H1 (cell line): Measurements from ENCODE around the gene TPST2. TPM values are rescaled to one million over a fixed set of nuclear protein-coding genes. Genes with fewer than 3 reads are reported as not detected.
A peak's percentile ranks its signal among the peaks of the same experiment; 100 is the strongest.

Experiments used
- CTCF ChIA-PET: fragments of 300-600 bp; sonication (Branson Sonifier 250); formaldehyde crosslinking; loops from one replicate; lab custom pipeline; 2021; ENCODE audit not compliant: partially characterized antibody; lab: Charles Lee
- POLR2A ChIA-PET: fragments of 300-600 bp; sonication (Branson Sonifier 250); formaldehyde crosslinking; loops from one replicate; lab custom pipeline; 2021; ENCODE audit warnings: inconsistent platforms; ENCODE audit not compliant: partially characterized antibody; lab: Charles Lee
- DNase-seq, 2 experiments: peaks; one replicate each; pipeline versions ENCODE4 v3.0.0 to v3.0.0-alpha.2; 2010 to 2022; ENCODE audit warnings: low spot score in 2 of 2, low read depth in 1 of 2, mixed read lengths in 1 of 2
- FAIRE-seq: peaks from 2 replicates; lab custom pipeline; 2011; peaks lifted over from hg19 to GRCh38; lab: Jason Lieb, UNC
- H2AFZ ChIP-seq: 2 replicates; pipeline ENCODE4 v1.8.1; 2012; ENCODE audit warnings: low read length, inconsistent platforms
- H2AK5ac ChIP-seq: 2 replicates; pipeline ENCODE4 v1.6.1; 2013; ENCODE audit warnings: low read depth, low read length
- H2BK120ac ChIP-seq: replicated peaks from 2 replicates; pipeline ENCODE3; 2013; ENCODE audit warnings: low read depth, low read length, inconsistent platforms
- H2BK12ac ChIP-seq: 2 replicates; pipeline ENCODE4 v1.6.1; 2013; ENCODE audit warnings: low read depth, low read length
- H2BK15ac ChIP-seq: 2 replicates; pipeline ENCODE4 v1.6.1; 2013; ENCODE audit warnings: low read length
- H2BK20ac ChIP-seq: 2 replicates; pipeline ENCODE4 v1.6.1; 2013; ENCODE audit warnings: low read length
- H2BK5ac ChIP-seq: 2 replicates; pipeline ENCODE4 v1.6.1; 2013; ENCODE audit warnings: low read depth, low read length
- H3K14ac ChIP-seq: 2 replicates; pipeline ENCODE4 v1.6.1; 2013; ENCODE audit warnings: inconsistent platforms; ENCODE audit not compliant: insufficient read length
- H3K18ac ChIP-seq: 2 replicates; pipeline ENCODE4 v1.6.1; 2013; ENCODE audit warnings: low read length; ENCODE audit errors: extremely low read depth
- H3K23ac ChIP-seq: 2 replicates; pipeline ENCODE4 v1.6.1; 2013; ENCODE audit warnings: inconsistent platforms; ENCODE audit not compliant: insufficient read length
- H3K23me2 ChIP-seq: 2 replicates; pipeline ENCODE4 v1.6.1; 2013; ENCODE audit warnings: low read depth, low read length
- H3K27ac ChIP-seq: 2 replicates; pipeline ENCODE4 v1.6.1; 2011; ENCODE audit warnings: low read depth, low read length, inconsistent platforms
- H3K27me3 ChIP-seq, 4 experiments: replicated peaks in 1 of 4; 1 replicate in 1 of 4; 2 replicates in 3 of 4; pipeline versions ENCODE4 v1.6.1 to v1.8.1; 2011 to 2013; ENCODE audit warnings: low read length in 3 of 4, mild to moderate bottlenecking in 3 of 4, inconsistent platforms in 2 of 4, mixed read lengths in 2 of 4, moderate library complexity in 1 of 4; ENCODE audit not compliant: control insufficient read depth in 3 of 4, insufficient read depth in 3 of 4; ENCODE audit errors: extremely low read depth in 1 of 4
- H3K36me3 ChIP-seq, 4 experiments: 2 replicates each; pipeline versions ENCODE4 v1.6.1 to v1.8.1; 2011 to 2013; ENCODE audit warnings: mild to moderate bottlenecking in 4 of 4, low read length in 3 of 4, moderate library complexity in 2 of 4, control low read depth in 1 of 4, inconsistent platforms in 1 of 4; ENCODE audit not compliant: insufficient read depth in 4 of 4, control insufficient read depth in 2 of 4
- H3K4ac ChIP-seq: replicated peaks from 2 replicates; pipeline ENCODE3; 2013; ENCODE audit warnings: low read length, low read depth, mixed read lengths, inconsistent platforms; ENCODE audit not compliant: insufficient read length
- H3K4me1 ChIP-seq, 4 experiments: replicated peaks in 1 of 4; 1 replicate in 1 of 4; 2 replicates in 3 of 4; pipeline versions ENCODE4 v1.6.1 to v1.8.1; 2011 to 2013; ENCODE audit warnings: low read length in 3 of 4, inconsistent platforms in 2 of 4, mixed read lengths in 1 of 4; ENCODE audit not compliant: insufficient read depth in 4 of 4, control insufficient read depth in 3 of 4
- H3K4me2 ChIP-seq, 2 experiments: 2 replicates each; pipeline versions ENCODE4 v1.6.1 to v1.8.1; 2011 to 2013; ENCODE audit warnings: low read depth in 2 of 2, low read length in 2 of 2, control low read depth in 1 of 2, inconsistent platforms in 1 of 2, mild to moderate bottlenecking in 1 of 2; ENCODE audit not compliant: insufficient read depth in 1 of 2
- H3K4me3 ChIP-seq, 4 experiments: fragments of 200-600, 300-600 bp in 1 of 4; sonication (generic), shearing (Covaris generic), sonication (Bioruptor Twin) in 1 of 4; 2 replicates each; pipeline versions ENCODE4 v1.5.1 to v1.8.1; 2011 to 2016; ENCODE audit warnings: low read length in 4 of 4, low read depth in 3 of 4, control low read depth in 2 of 4, inconsistent platforms in 2 of 4, mild to moderate bottlenecking in 2 of 4, mixed read lengths in 1 of 4, moderate library complexity in 1 of 4; ENCODE audit not compliant: insufficient read depth in 2 of 4; ENCODE audit errors: extremely low read depth in 1 of 4
- H3K56ac ChIP-seq: replicated peaks from 2 replicates; pipeline ENCODE3; 2013; ENCODE audit warnings: low read depth, mild to moderate bottlenecking, mixed read lengths, low read length, inconsistent platforms; ENCODE audit not compliant: insufficient read length
- H3K79me1 ChIP-seq: 2 replicates; pipeline ENCODE4 v1.6.1; 2013; ENCODE audit warnings: low read depth, low read length, control low read depth
- H3K79me2 ChIP-seq, 2 experiments: 2 replicates each; pipeline versions ENCODE4 v1.6.1 to v1.8.1; 2012 to 2013; ENCODE audit warnings: low read length in 2 of 2, mild to moderate bottlenecking in 2 of 2, inconsistent platforms in 1 of 2; ENCODE audit not compliant: insufficient read depth in 2 of 2, control insufficient read depth in 1 of 2
- H3K9ac ChIP-seq, 4 experiments: replicated peaks in 1 of 4; 1 replicate in 1 of 4; 2 replicates in 3 of 4; pipeline versions ENCODE4 v1.6.1 to v1.8.1; 2011 to 2013; ENCODE audit warnings: low read depth in 3 of 4, low read length in 3 of 4, control low read depth in 2 of 4, mild to moderate bottlenecking in 2 of 4, moderate library complexity in 2 of 4, inconsistent platforms in 1 of 4; ENCODE audit errors: extremely low read depth in 1 of 4
- H3K9me3 ChIP-seq, 2 experiments: 2 replicates each; pipeline versions ENCODE4 v1.6.1 to v1.8.1; 2012 to 2013; ENCODE audit warnings: mild to moderate bottlenecking in 2 of 2, moderate library complexity in 2 of 2, control low read depth in 1 of 2, inconsistent platforms in 1 of 2, low read depth in 1 of 2, low read length in 1 of 2, mixed read lengths in 1 of 2; ENCODE audit not compliant: insufficient read depth in 2 of 2
- H4K20me1 ChIP-seq, 2 experiments: replicated peaks in 1 of 2; 2 replicates each; pipeline versions ENCODE3 to v1.8.1; 2011 to 2013; ENCODE audit warnings: inconsistent platforms in 2 of 2, low read length in 2 of 2, mild to moderate bottlenecking in 1 of 2; ENCODE audit not compliant: insufficient read depth in 2 of 2, control insufficient read depth in 1 of 2
- H4K5ac ChIP-seq: 2 replicates; pipeline ENCODE4 v1.6.1; 2013; ENCODE audit warnings: low read length, low read depth, mixed read lengths, inconsistent platforms; ENCODE audit not compliant: insufficient read length
- H4K8ac ChIP-seq: 2 replicates; pipeline ENCODE4 v1.8.0; 2013; ENCODE audit warnings: mild to moderate bottlenecking, moderate library complexity, low read length, inconsistent platforms; ENCODE audit not compliant: insufficient read depth; ENCODE audit errors: extremely low read depth
- H4K91ac ChIP-seq: replicated peaks from 2 replicates; pipeline ENCODE3; 2013; ENCODE audit warnings: low read length, mixed read lengths, inconsistent platforms; ENCODE audit not compliant: insufficient read length
- ASH2L ChIP-seq: fragments of 200-600, 300-600 bp; sonication (generic); IDR thresholded peaks from one replicate; pipeline ENCODE4 v1.7.1; 2017; ENCODE audit warnings: low read length
- BRCA1 ChIP-seq: IDR thresholded peaks from 2 replicates; pipeline ENCODE4 v1.6.1; 2012; ENCODE audit warnings: low read depth, low read length, improper control_type of control experiment
- KDM5A ChIP-seq: fragments of 200-600 bp; IDR thresholded peaks from 2 replicates; pipeline ENCODE4 v1.7.1; 2012; ENCODE audit warnings: mild to moderate bottlenecking, low read length, inconsistent platforms, mixed read lengths
- RBBP5 ChIP-seq: IDR thresholded peaks from 2 replicates; pipeline ENCODE4 v1.7.1; 2012; ENCODE audit warnings: low read depth, mild to moderate bottlenecking, inconsistent platforms, low read length, moderate library complexity, borderline replicate concordance
- TAF1 ChIP-seq: IDR thresholded peaks from 2 replicates; pipeline ENCODE4 v1.6.1; 2011; ENCODE audit warnings: mild to moderate bottlenecking, low read depth, low read length
- TCF12 ChIP-seq: IDR thresholded peaks from 2 replicates; pipeline ENCODE4 v1.6.1; 2011; ENCODE audit warnings: low read depth, mild to moderate bottlenecking, low read length
- WGBS, 2 experiments: shearing (Covaris generic) in 1 of 2; methylation state at CpG; one replicate each; pipeline versions ENCODE4 v1.1.6 to v1.1.7; 2013 to 2015; ENCODE audit warnings: low lambda C conversion rate in 2 of 2, mixed read lengths in 2 of 2, inconsistent platforms in 1 of 2, low coverage in 1 of 2, missing lambda C conversion rate in 1 of 2; ENCODE audit not compliant: insufficient replicate concordance in 2 of 2, insufficient coverage in 1 of 2, insufficient read length in 1 of 2; ENCODE audit errors: extremely low coverage in 1 of 2, missing lambda C conversion rate in 1 of 2; 5-methylcytosine and 5-hydroxymethylcytosine counted together
- polyA plus RNA-seq, 7 experiments: library from polyadenylated mRNA; depleted of rRNA in 3 of 7; stranded (reverse) in 5 of 7; unstranded in 2 of 7; fragments of >200 nt in 5 of 7; fragments of 200-250 nt in 2 of 7; gene quantifications; 1 replicate in 5 of 7; 2 replicates in 1 of 7; 4 replicates in 1 of 7; pipeline versions ENCODE4 v1.2.1 to v1.2.3, GENCODE V29; 2011 to 2013; ENCODE audit warnings: missing spikeins in 2 of 7, mixed read lengths in 2 of 7
- total RNA-seq: library from RNA; stranded (reverse); fragmentation: NEBNext Ultra II Directional; extraction: Animal tissue kit (Norgen Biotek cat#: 25700); gene quantifications from 2 replicates; pipeline ENCODE4 v1.2.1, GENCODE V29; 2021
- TF ChIP-seq, protein P1 (sequence below): IDR thresholded peaks from 2 replicates; pipeline ENCODE4 v1.6.1; 2012; ENCODE audit warnings: low read length, inconsistent platforms

TPST2 gene
- total and polyA plus RNA-seq, 2 of the 8 experiments (the other 6 are each of a cell fraction or from before 2014, with no cell fraction given) = 58.8 to 143 TPM

DNA sequence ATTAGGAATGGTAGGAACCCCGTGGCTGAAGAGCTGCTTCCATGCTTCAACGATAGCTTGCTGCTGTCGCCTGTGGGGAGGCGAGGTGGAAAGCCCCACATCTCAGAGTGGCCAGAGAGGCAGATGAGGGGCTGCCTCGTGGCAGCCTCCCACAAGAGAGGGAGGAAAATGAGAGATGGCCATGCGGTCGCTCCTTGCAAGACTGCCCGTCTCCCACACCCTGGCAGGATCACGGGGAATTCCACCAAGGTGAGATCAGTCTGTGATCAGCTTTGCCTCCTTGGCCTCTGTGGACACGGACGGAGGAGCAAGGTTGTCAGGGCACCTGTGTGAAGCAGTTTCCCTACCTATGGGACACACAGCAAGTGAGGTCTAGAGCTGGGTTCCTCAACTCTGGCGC is 34.9 kb upstream of the TPST2 start:
- WGBS, 2 experiments = 91% methylated on average over 12 of the region's 12 CpGs; no CpG with 5 or more reads in 1 of the 2 experiments
- Histone ChIP-seq H4K20me1 (no peaks in the 10 kb centered on the region), H2AK5ac (no peak overlapping the region; the same call in 1 of the 2 replicates), H3K79me1 (no peaks in the 10 kb centered on the region), H3K18ac (peak overlapping the region; percentile 3; the same call in 1 of the 2 replicates), H2BK12ac (peak overlapping the region; percentile 35; the same call in 1 of the 2 replicates), H3K36me3 (no peaks in the 10 kb centered on the region), H3K14ac (no peak overlapping the region), H2BK120ac (no peak overlapping the region), H2BK15ac (no peak overlapping the region), H3K23ac (no peak overlapping the region), H3K56ac (no peak overlapping the region), H3K23me2 (no peaks in the 10 kb centered on the region), H4K8ac (peak overlapping the region; percentile 38; the same call in 1 of the 2 replicates), H3K4me1 (no peaks in the 10 kb centered on the region; a peak in 1 of 7 replicates), H3K79me2 (no peaks in the 10 kb centered on the region), H3K27ac (no peak overlapping the region), H2BK5ac (no peak overlapping the region), H3K9me3 (peaks cover 0 to 3% of the 10 kb centered on the region in 2 experiments; a peak in 1 of 4 replicates), H3K9ac (no peak overlapping the region), H2BK20ac (no peak overlapping the region), H3K27me3 (no peaks in the 10 kb centered on the region), H3K4ac (no peak overlapping the region), H4K91ac (no peak overlapping the region), H2AFZ (no peak overlapping the region), H3K4me2 (no peak overlapping the region), H3K4me3 (no peak overlapping the region), H4K5ac (no peak overlapping the region)
- ChIA-PET CTCF (interaction anchor here (1.5 kb wide), 3 partner anchors 8 to 40 kb away, joined by 4 to 14 read pairs (median 6); no protein-coding TSS in a partner anchor), POLR2A (interaction anchor here (1.1 kb wide), 1 partner anchor 61 kb away, joined by 4 read pairs; no protein-coding TSS in a partner anchor)
- FAIRE-seq (no peak), DNase-seq (no peak)
- TF ChIP-seq BRCA1 (no peak), KDM5A (no peak), RBBP5 (no peak), TAF1 (no peak), ASH2L (no peak), TCF12 (no peak)
- TF ChIP-seq, protein P1, sequence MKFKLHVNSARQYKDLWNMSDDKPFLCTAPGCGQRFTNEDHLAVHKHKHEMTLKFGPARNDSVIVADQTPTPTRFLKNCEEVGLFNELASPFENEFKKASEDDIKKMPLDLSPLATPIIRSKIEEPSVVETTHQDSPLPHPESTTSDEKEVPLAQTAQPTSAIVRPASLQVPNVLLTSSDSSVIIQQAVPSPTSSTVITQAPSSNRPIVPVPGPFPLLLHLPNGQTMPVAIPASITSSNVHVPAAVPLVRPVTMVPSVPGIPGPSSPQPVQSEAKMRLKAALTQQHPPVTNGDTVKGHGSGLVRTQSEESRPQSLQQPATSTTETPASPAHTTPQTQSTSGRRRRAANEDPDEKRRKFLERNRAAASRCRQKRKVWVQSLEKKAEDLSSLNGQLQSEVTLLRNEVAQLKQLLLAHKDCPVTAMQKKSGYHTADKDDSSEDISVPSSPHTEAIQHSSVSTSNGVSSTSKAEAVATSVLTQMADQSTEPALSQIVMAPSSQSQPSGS = no peak
